Right ventricle myocardium inferior (tissue), 1 donor: Measurements from ENCODE around the gene KRTAP5-4. TPM values are rescaled to one million over a fixed set of nuclear protein-coding genes. Genes with fewer than 3 reads are reported as not detected.
A peak's percentile ranks its signal among the peaks of the same experiment; 100 is the strongest.
"Not testable (repeated sequence)": the region's sequence is repeated elsewhere in the genome, so short reads cannot be mapped to it uniquely, and the experiment has no call there.

Experiments used
- ATAC-seq: fragments of 200-7000 bp; cut with Tn5 transposase; one replicate; pipeline ENCODE4 v1.9.1; 2020; ENCODE audit warnings: mild to moderate bottlenecking, moderate library complexity
- DNase-seq: peaks from one replicate; pipeline ENCODE4 v3.0.0; 2021; ENCODE audit errors: missing footprints
- intact Hi-C: fragments of 100-400 bp; cut with DNase I; formaldehyde crosslinking; loops from one replicate; pipeline ENCODE4 v1.11.0; 2022
- long read RNA-seq: library from polyadenylated mRNA; unstranded; transcript quantifications from one replicate; pipeline ENCODE4 v2.0.0, GENCODE V29; 2021
- total RNA-seq: library from RNA; stranded (reverse); fragmentation: NEBNext Ultra II Directional; extraction: Animal tissue kit (Norgen Biotek cat#: 25700); gene quantifications from one replicate; pipeline ENCODE4 v1.2.1, GENCODE V29; 2021
- donor health status: DM: no; HTN: yes; CAD: no; lungs with severe emphysema.

Gene KRTAP5-4
- not detected for total RNA-seq
- long read RNA-seq: 0 reads

DNA sequence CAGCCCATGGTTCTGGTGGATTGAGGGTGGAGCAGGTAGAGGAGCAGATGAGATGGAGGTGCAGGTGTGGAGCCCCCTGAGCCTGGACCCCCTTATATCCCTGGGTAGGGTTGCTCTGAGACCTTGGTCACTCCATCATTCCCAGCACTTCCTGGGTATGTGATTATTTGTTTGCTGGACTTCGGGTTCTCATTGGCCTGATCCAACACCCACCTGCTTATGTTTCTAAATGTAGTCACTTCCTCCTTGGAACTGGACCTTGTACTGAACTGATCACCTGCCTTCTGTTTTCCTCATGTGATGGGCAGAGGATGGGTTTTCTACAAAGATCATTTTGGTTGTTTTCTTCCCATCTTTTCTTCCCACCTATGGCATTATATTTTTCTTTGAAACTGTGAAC lies at the start of gene KRTAP5-4:
Gene KRTAP5-4 (minus strand): TSS at position 53 of the 400 bp plus-strand sequence. CDS start 45 bp downstream, at position 8.
- ATAC-seq (no peak), DNase-seq (no peak)
- intact Hi-C loops: no loop called here

GRCh38 chr11:1671658-1672057 lies 49.7 kb upstream of the KRTAP5-4 start:
- intact Hi-C loops: no loop called here

DNA sequence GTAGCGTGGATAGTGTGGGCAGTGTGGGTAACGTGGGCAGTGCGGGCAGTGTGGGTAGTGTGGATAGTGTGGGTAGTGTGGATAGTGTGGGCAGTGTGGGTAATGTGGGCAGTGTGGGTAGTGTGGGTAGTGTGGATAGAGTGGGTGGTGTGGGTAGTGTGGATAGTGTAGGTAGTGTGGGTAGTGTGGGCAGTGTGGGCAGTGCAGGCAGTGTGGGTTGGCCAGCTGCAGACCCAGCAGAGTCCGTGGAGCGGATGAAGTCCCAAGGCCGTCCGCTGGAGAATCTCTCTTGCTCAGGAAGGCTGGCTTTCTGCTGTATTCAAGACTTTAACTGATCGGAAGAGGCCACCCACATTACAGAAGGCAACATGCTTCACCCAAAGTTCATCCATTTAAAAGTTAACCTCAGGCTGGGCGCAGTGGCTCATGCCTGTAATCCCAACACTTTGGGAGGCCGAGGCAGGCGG lies 49.0 kb upstream of the KRTAP5-4 start:
- intact Hi-C loops: no loop called here
- ATAC-seq: no peak
- peak; percentile 5 for DNase-seq

More at GRCh38 chr11:1671658-1672057, 49.7 kb upstream of the KRTAP5-4 start:
- ATAC-seq (no peak), DNase-seq (peak; percentile 7)

GRCh38 chr11:1670457-1670856 lies 48.5 kb upstream of the KRTAP5-4 start:
- ATAC-seq, intact Hi-C loops, DNase-seq: not testable (repeated sequence)

DNA sequence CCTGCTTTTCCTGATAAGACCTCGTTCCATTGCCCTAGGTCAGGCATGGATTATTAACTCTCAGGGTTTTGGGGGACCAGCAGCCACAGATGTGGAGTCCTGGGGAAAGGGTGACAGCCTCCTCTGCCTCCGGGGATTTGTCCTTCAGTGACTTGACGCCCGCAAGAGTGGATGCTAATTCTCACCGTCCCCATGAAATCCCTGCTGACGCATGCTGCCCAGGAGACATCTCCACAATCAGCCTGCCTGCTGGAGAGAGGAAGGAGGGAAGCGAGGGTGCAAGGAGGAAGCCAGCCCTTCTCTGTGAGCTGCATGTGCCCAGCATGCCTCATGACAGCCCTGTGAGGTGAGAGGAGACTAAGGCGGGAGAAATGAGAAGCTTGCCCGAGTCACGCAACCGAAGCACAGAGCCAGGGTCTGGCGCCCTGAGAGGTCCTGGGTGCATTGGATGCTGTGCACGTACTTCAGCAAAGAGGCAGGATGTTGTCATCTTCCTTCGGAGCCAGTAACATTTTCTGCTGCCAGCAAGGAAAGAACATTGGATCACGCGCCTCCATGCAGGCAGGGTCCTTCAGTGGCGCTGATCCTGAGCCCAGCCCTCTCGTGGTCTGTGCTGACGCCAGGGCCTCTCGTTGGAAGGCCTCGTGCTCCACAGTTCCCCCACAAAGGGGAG lies 47.7 kb upstream of the KRTAP5-4 start:
- ATAC-seq (no peak), DNase-seq (no peak)
- intact Hi-C loops: no loop called here

GRCh38 chr11:1668911-1669473 lies 47.1 kb upstream of the KRTAP5-4 start:
- intact Hi-C loops: no loop called here
- ATAC-seq (no peak), DNase-seq (no peak)

DNA sequence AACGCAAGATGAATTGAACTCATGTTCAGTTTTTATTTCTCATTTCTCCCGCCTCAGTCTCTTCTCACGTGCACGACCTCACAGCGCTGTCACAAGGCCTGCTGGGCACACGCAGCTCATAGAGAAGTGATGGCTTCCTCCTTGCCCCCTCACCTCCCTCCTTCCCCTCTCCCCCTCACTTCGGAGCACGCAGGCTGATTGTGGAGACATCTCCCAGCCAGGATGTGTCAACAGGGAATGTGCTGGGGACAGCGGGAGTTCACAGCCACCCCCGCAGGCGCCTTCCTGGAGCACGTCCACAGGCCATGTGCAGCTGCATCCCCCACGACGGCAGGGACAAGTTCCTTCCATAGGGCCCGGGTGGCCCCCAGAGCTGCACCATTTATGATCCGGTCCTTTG lies 46.0 kb upstream of the KRTAP5-4 start:
- intact Hi-C loops: no loop called here
- ATAC-seq (no peak), DNase-seq (no peak)

- DNase-seq (no peak), ATAC-seq (no peak)
- intact Hi-C loops: no loop called here
Observed at GRCh38 chr11:1667121-1667850, 45.3 kb upstream of the KRTAP5-4 start.

DNA sequence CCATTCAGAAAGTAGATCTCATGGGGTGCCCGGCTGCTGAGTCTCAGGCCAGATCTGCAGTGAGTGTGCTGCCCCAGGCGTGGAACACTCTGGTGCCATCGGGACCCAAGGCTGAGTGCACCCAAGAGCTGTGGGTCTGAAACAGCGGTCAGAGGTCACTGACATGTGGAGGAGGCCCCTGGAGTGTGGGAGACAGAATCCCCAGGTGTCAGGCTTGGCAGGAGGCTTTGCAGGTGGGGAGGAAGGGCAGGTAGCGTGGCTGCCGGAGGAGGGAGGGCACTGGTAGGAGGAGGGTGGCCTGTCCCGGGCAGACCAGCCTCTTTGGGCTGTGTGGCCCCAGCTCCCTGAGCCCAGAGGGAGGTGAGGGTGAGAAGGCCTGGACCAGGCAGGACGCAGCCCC lies 43.4 kb upstream of the KRTAP5-4 start:
- no peak for ATAC-seq
- DNase-seq: no peak
- intact Hi-C loops: no loop called here

DNA sequence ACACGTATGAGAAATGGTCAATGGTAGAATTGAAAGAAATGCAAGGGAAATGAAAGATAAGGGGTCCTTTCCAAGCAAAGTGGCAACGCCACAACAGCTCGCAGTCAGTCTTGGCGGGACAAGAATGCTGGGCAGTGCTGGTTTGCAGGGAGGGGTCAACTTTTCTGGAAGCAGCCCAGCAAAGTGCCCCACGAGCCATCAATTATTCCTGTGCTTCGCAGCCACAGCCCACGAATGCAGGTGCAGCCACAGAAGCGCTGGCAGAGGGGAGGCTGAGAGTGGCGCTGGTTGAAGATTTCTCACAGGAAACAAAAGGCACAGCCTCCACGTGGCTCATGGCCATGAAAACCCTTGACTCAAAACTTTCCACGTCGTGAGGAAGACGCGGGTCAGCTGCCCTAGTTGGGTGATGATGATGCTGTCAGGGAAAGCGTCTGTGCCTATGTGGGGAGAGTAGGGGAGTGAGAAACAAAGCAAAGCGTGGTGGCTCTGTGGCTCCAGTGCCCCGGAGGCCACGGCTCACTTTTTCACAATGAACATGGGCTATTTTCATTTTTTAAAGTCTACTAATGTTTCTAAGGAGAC lies 40.9 kb upstream of the KRTAP5-4 start:
- DNase-seq, intact Hi-C loops, ATAC-seq: not testable (repeated sequence)

- not testable (repeated sequence) for ATAC-seq
Observed at GRCh38 chr11:1661454-1662269, 39.7 kb upstream of the KRTAP5-4 start.

DNA sequence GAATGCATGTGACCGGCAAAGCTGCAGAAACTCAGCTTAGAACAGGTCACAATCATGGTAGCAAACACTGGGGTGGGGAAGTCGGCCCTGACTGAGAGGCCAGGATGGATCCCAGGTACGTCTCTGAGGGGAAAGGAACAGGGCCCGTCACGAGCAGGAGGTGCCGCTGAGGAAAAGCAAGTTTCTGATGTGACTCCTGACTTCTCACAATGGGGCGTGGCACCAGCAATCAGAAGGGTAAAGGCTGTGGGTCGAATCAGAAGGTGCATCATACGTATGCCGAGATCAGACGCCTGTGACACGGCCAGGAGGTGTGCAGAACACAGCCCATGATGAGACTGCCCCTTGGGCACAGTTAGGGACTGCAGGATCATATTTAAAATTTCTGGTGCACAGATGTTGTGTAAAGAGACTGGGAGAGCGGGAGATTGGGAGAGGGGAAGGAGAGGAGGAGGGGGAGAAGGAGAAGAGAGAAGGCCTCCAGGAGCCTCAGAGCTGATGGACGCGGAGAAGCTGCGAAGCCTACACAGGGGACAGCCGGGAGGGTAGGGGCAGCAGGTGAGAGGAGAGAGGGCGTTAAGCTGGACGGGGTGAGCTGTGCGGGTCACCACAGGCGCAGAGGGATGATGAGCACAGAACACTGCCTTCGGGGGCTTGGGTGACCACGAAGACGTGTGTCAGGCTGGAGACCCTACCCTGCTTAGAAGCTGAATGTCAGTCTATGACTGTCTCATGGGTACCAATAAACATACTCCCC lies 38.4 kb upstream of the KRTAP5-4 start:
- intact Hi-C loops: no loop called here
- no peak for ATAC-seq
- DNase-seq: no peak

More at GRCh38 chr11:1661454-1662269, 39.7 kb upstream of the KRTAP5-4 start:
- DNase-seq, intact Hi-C loops: not testable (repeated sequence)

- no peak for DNase-seq
- intact Hi-C loops: no loop called here
- ATAC-seq: no peak
Observed at GRCh38 chr11:1659506-1659905, 37.6 kb upstream of the KRTAP5-4 start.

GRCh38 chr11:1656670-1657069 lies 34.7 kb upstream of the KRTAP5-4 start:
- intact Hi-C loops: no loop called here
- DNase-seq: no peak
- no peak for ATAC-seq

DNA sequence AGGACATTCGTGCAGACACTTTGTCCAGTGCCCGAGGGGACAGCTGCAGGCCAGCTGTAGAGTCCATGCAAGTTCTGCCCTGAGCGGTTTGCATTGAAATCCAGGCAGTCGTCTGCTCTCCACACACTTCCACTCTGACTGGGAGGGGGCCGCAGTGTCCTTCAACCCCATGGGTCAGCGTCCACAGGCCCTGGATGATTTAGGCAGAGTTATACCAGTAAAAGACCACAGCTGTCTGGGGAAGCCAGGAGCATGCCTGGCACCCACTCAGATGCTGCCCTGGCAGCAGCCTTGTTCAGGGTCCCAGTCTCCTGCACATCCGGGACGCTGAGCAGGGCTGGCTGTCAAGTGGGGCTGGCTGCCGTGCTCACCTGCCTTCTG lies 34.1 kb upstream of the KRTAP5-4 start:
- ATAC-seq: no peak
- no peak for DNase-seq
- intact Hi-C loops: no loop called here

- intact Hi-C loops: no loop called here
- no peak for DNase-seq
- ATAC-seq: no peak
Observed at GRCh38 chr11:1655168-1656060, 33.5 kb upstream of the KRTAP5-4 start.
